HCT116 (cell line): ENCODE data around the gene KLHDC7A. TPM values are rescaled to one million over a fixed set of nuclear protein-coding genes. Genes with fewer than 3 reads are reported as not detected.
A peak's percentile ranks its signal among the peaks of the same experiment; 100 is the strongest.

Experiments
- ATAC-seq: fragments of 200-7000 bp; cut with Tn5 transposase; 2 replicates; pipeline ENCODE4 v1.9.1; 2020; ENCODE audit warnings: mild to moderate bottlenecking, moderate library complexity
- BruUV-seq: library from RNA; stranded (reverse); fragments of 400-500 nt; replicated peaks from 2 replicates; lab custom pipeline; 2021; lab: Mats Ljungman, UMichigan
- CTCF ChIA-PET: fragments of 300-600 bp; sonication (Branson Sonifier 250); formaldehyde crosslinking; loops from one replicate; lab custom pipeline; 2021; ENCODE audit warnings: antibody characterized with exemption; lab: Charles Lee
- POLR2A ChIA-PET: fragments of 300-600, 350-600 bp; sonication (Branson Sonifier 250); formaldehyde crosslinking; loops from one replicate; lab custom pipeline; 2021; ENCODE audit warnings: antibody characterized with exemption; lab: Charles Lee
- RAD21 ChIA-PET, 2 experiments: fragments of 300-600 bp; sonication (Branson Sonifier 250); formaldehyde crosslinking; loops; one replicate each; lab custom pipeline; 2023; ENCODE audit warnings: low total read pairs in 2 of 2; ENCODE audit not compliant: uncharacterized antibody in 2 of 2, unreplicated experiment in 2 of 2, low non-redundant PET in 1 of 2; lab: Charles Lee
- DNase-seq: peaks from one replicate; pipeline ENCODE4 v3.0.0-alpha.2; 2010; ENCODE audit warnings: low read depth, low spot score
- H2AFZ ChIP-seq: fragments of 200-600 bp; shearing (Covaris generic), sonication (generic); 2 replicates; pipeline ENCODE4 v1.6.1; 2017; ENCODE audit warnings: low read depth, mixed run types, mixed read lengths, antibody characterized with exemption, low read length; ENCODE audit not compliant: poor library complexity, severe bottlenecking
- H3K27ac ChIP-seq: 2 replicates; pipeline ENCODE4 v1.5.1; 2012; ENCODE audit warnings: low read depth, low read length
- H3K27me3 ChIP-seq: fragments of 200-600 bp; sonication (generic); 2 replicates; pipeline ENCODE4 v1.6.1; 2016; ENCODE audit warnings: mixed run types, low read length, mixed read lengths; ENCODE audit not compliant: insufficient read depth
- H3K36me3 ChIP-seq, 2 experiments: fragments of 200-500 bp in 1 of 2; fragments of 200-600 bp in 1 of 2; sonication (Bioruptor generic) in 1 of 2; sonication (generic) in 1 of 2; 2 replicates each; pipeline versions ENCODE4 v1.5.1 to v1.6.1; 2014 to 2016; ENCODE audit warnings: low read length in 2 of 2, inconsistent platforms in 1 of 2, mixed read lengths in 1 of 2, mixed run types in 1 of 2; ENCODE audit not compliant: insufficient read depth in 2 of 2, control insufficient read depth in 1 of 2
- H3K4me1 ChIP-seq, 2 experiments: fragments of 200-600 bp in 1 of 2; sonication (generic) in 1 of 2; 2 replicates each; pipeline versions ENCODE4 v1.5.1 to v1.6.1; 2012 to 2017; ENCODE audit warnings: low read length in 2 of 2, inconsistent platforms in 1 of 2, mild to moderate bottlenecking in 1 of 2, mixed read lengths in 1 of 2, mixed run types in 1 of 2, moderate library complexity in 1 of 2; ENCODE audit not compliant: insufficient read depth in 2 of 2, control insufficient read depth in 1 of 2
- H3K4me2 ChIP-seq: fragments of 200-600 bp; sonication (generic); 2 replicates; pipeline ENCODE4 v1.6.1; 2017; ENCODE audit warnings: mixed run types, low read length, mixed read lengths
- H3K4me3 ChIP-seq, 2 experiments: fragments of 200-600 bp in 1 of 2; sonication (generic) in 1 of 2; replicated peaks in 1 of 2; 2 replicates each; pipeline ENCODE4 v1.5.1; 2011 to 2016; ENCODE audit warnings: low read length in 2 of 2, control low read depth in 1 of 2, low read depth in 1 of 2, mild to moderate bottlenecking in 1 of 2, mixed read lengths in 1 of 2, mixed run types in 1 of 2
- H3K79me2 ChIP-seq: fragments of 200-600 bp; sonication (generic); 2 replicates; pipeline ENCODE4 v1.6.1; 2017; ENCODE audit warnings: mild to moderate bottlenecking, mixed run types, low read length, moderate library complexity, mixed read lengths; ENCODE audit not compliant: insufficient read depth
- H3K9ac ChIP-seq: fragments of 200-600 bp; sonication (generic); 2 replicates; pipeline ENCODE4 v1.6.1; 2016; ENCODE audit warnings: low read length, mixed read lengths
- H3K9me2 ChIP-seq: fragments of 200-600 bp; sonication (generic), shearing (Covaris generic); 2 replicates; pipeline ENCODE4 v1.6.1; 2017; ENCODE audit warnings: mixed run types, mild to moderate bottlenecking, moderate library complexity; ENCODE audit not compliant: insufficient read depth
- H3K9me3 ChIP-seq, 2 experiments: fragments of 200-500 bp in 1 of 2; fragments of 200-600 bp in 1 of 2; sonication (Bioruptor generic) in 1 of 2; sonication (generic) in 1 of 2; 2 replicates each; pipeline ENCODE4 v1.6.1; 2014 to 2017; ENCODE audit warnings: low read length in 2 of 2, mixed read lengths in 2 of 2, inconsistent platforms in 1 of 2, low read depth in 1 of 2, mild to moderate bottlenecking in 1 of 2, mixed run types in 1 of 2, moderate library complexity in 1 of 2; ENCODE audit not compliant: control insufficient read depth in 1 of 2, insufficient read depth in 1 of 2
- H4K20me1 ChIP-seq: fragments of 200-600 bp; sonication (generic), shearing (Covaris generic); 2 replicates; pipeline ENCODE4 v1.6.1; 2017; ENCODE audit warnings: mixed run types, mild to moderate bottlenecking, moderate library complexity; ENCODE audit not compliant: insufficient read depth
- EZH2phosphoT487 ChIP-seq: fragments of 200-600 bp; IDR thresholded peaks from 2 replicates; pipeline ENCODE4 v1.6.1; 2018; ENCODE audit warnings: antibody characterized with exemption, borderline replicate concordance
- FOSL1 ChIP-seq: IDR thresholded peaks from 2 replicates; pipeline ENCODE4 v1.6.1; 2012; ENCODE audit warnings: low read depth
- REST ChIP-seq: IDR thresholded peaks from 2 replicates; pipeline ENCODE4 v1.6.1; 2012; ENCODE audit warnings: low read depth
- SP1 ChIP-seq: IDR thresholded peaks from 2 replicates; pipeline ENCODE4 v1.6.1; 2012; ENCODE audit warnings: low read depth
- SRF ChIP-seq: IDR thresholded peaks from 2 replicates; pipeline ENCODE4 v1.6.1; 2012; ENCODE audit warnings: low read depth
- TCF7L2 ChIP-seq: IDR thresholded peaks from 2 replicates; pipeline ENCODE4 v1.7.0; 2011; ENCODE audit warnings: borderline replicate concordance, inconsistent platforms; ENCODE audit not compliant: insufficient read depth, insufficient read length; ENCODE audit errors: extremely low read depth
- ZFX ChIP-seq: fragments of 450-650 bp; IDR thresholded peaks from 2 replicates; pipeline ENCODE4 v1.6.1; 2017
- ZNF274 ChIP-seq: fragments of 200-500 bp; sonication (Bioruptor generic); IDR thresholded peaks from 2 replicates; pipeline ENCODE4 v1.6.1; 2014; ENCODE audit warnings: mild to moderate bottlenecking, low read depth, low read length, inconsistent platforms
- intact Hi-C: fragments of 100-400 bp; cut with micrococcal nuclease; formaldehyde crosslinking; loops from 2 replicates; pipeline ENCODE4 v1.10.0; 2022
- total RNA-seq: library from RNA; stranded (reverse); gene quantifications from one replicate; pipeline ENCODE4 v1.2.1, GENCODE V29; 2021; ENCODE audit not compliant: unreplicated experiment

Gene KLHDC7A
- total RNA-seq, 1 experiment from 2014 or later = 0.30 TPM

GRCh38 chr1:18481190-18481920 lies 625 bp downstream of the KLHDC7A start:
- peak overlapping the region; percentile 31; the same call in 1 of the 2 replicates for H3K27ac ChIP-seq
- DNase-seq = no peak
- no peaks in the 10 kb centered on the region for H3K79me2 ChIP-seq
- H3K4me2 ChIP-seq = peak overlapping the region; percentile 68
- TF ChIP-seq SP1 (no peak), FOSL1 (no peak), TCF7L2 (no peak), REST (no peak), ZFX (no peak), EZH2phosphoT487 (no peak), SRF (no peak), ZNF274 (no peak)
- TF ChIP-seq, all 23 proteins: peak for 0
- no peaks in the 10 kb centered on the region for H3K9me3 ChIP-seq
- ChIA-PET POLR2A (no interaction called here), CTCF (interaction anchor here (1.0 kb wide), 1 partner anchor 100 kb away, joined by 5 read pairs; no protein-coding TSS in a partner anchor), RAD21 (no interaction called here)
- peak overlapping the region in 1 of 2 experiments; percentile 12; a peak in 1 of 4 replicates for H3K4me3 ChIP-seq
- no peak for ATAC-seq
- no peak overlapping the region for H2AFZ ChIP-seq
- no TSS peak for BruUV-seq
- H4K20me1 ChIP-seq = no peaks in the 10 kb centered on the region
- H3K9me2 ChIP-seq = no peaks in the 10 kb centered on the region
- peaks cover 17% of the 10 kb centered on the region in 2 experiments for H3K4me1 ChIP-seq
- H3K36me3 ChIP-seq = no peaks in the 10 kb centered on the region
- intact Hi-C loops = no loop called here
- no peak overlapping the region for H3K9ac ChIP-seq
- H3K27me3 ChIP-seq = no peaks in the 10 kb centered on the region
